Measurements from ENCODE around the gene C10orf90. TPM values are rescaled to one million over a fixed set of nuclear protein-coding genes. Genes with fewer than 3 reads are reported as not detected.

Gene C10orf90
- total RNA-seq, 1 experiment from 2014 or later, result not detected

DNA sequence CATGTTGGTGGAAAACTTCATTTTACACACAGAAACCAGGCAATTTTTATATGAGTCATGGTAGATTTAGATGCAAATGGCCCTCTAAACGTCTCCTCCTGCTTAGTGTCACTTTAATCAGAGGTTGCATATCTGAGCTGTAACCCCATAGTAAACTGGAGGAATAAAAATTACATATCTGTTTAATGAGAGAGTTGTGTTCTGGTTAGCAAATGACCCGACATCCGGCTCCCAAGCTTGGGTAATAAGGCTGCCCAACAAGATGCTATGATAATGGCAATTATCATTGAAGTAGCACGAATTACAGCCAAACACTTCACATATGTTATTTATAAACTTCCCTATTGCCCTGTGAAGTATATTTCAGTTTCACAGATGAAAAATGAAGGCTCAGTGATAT is 271.6 kb downstream of the C10orf90 start:
- Histone ChIP-seq H2BK120ac (ENCODE audit: low read depth, low read length, poor library complexity, severe bottlenecking) (no peak overlapping the region), H4K20me1 (ENCODE audit: control insufficient read depth, insufficient read depth, insufficient read length) (no peaks in the 10 kb centered on the region), H2AK5ac (ENCODE audit: insufficient read length, low read length) (no peak overlapping the region), H3K27me3 (ENCODE audit: insufficient read depth, low read length) (no peaks in the 10 kb centered on the region), H3K56ac (ENCODE audit: insufficient read length, low read depth, low read length) (no peak overlapping the region), H3K79me1 (ENCODE audit: insufficient read depth, low read depth, low read length, poor library complexity, severe bottlenecking) (no peaks in the 10 kb centered on the region), H3K27ac (ENCODE audit: insufficient read length, low read depth, low read length) (no peak overlapping the region), H4K91ac (ENCODE audit: insufficient read length, low read depth, low read length) (no peak overlapping the region), H3K79me2 (ENCODE audit: insufficient read depth, low read length) (no peaks in the 10 kb centered on the region), H2BK12ac (ENCODE audit: insufficient read length, low read depth, low read length) (no peak overlapping the region), H3T11ph (ENCODE audit: low read length) (no peak overlapping the region), H3K14ac (ENCODE audit: insufficient read depth, low read length) (no peak overlapping the region), H4K8ac (replicated peaks; ENCODE audit: insufficient read length, low read depth, low read length) (no peak overlapping the region), H3K9me3 (ENCODE audit: control insufficient read depth, low read depth, low read length) (no peaks in the 10 kb centered on the region), H2BK15ac (ENCODE audit: low read depth, low read length) (no peak overlapping the region), H3K4me1 (ENCODE audit: insufficient read depth, low read length) (peaks cover 5% of the 10 kb centered on the region), H3K9ac (ENCODE audit: extremely low read depth, insufficient read length, low read length) (no peak overlapping the region), H2BK20ac (ENCODE audit: low read depth, low read length, poor library complexity, severe bottlenecking) (no peak overlapping the region), H3K23ac (ENCODE audit: insufficient read length, low read depth, low read length) (no peak overlapping the region), H4K5ac (ENCODE audit: insufficient read length, low read depth, low read length) (no peak overlapping the region), H2AFZ (ENCODE audit: low read length) (no peak overlapping the region), H2BK5ac (ENCODE audit: insufficient read length, low read length) (no peak overlapping the region), H3K23me2 (ENCODE audit: insufficient read length, low read depth, low read length, poor library complexity, severe bottlenecking) (no peaks in the 10 kb centered on the region), H3K4me2 (ENCODE audit: insufficient read depth, insufficient read length, low read length) (no peak overlapping the region), H3K4ac (ENCODE audit: low read depth, low read length) (no peak overlapping the region), H3K18ac (ENCODE audit: insufficient read length, low read depth, low read length) (no peak overlapping the region)
- Mint-ChIP-seq H3K9me3 (no peaks in the 10 kb centered on the region), H3K36me3 (ENCODE audit: insufficient read depth in 1 of 3, low read depth in 3 of 3) (no peaks in the 10 kb centered on the region), H3K27ac (no peak overlapping the region), H3K27me3 (ENCODE audit: low read depth) (0 out of 2 replicates have a peak, but pooled peaks cover 2% of the 10 kb centered on the region), H3K4me1 (peaks cover 3 to 7% of the 10 kb centered on the region in 2 experiments; a peak in 3 of 4 replicates), H3K4me3 (no peak overlapping the region)
- no CpG with 5 or more reads among the region's 4 CpGs for WGBS (ENCODE audit: extremely low coverage, insufficient read length, low lambda C conversion rate)
- TF ChIP-seq CTCF (conservative IDR thresholded peaks at IDR 0.05), result no peak
- no peak for DNase-seq

All from H9 (cell line).